Measurements from ENCODE around the gene CGREF1.

DNA sequence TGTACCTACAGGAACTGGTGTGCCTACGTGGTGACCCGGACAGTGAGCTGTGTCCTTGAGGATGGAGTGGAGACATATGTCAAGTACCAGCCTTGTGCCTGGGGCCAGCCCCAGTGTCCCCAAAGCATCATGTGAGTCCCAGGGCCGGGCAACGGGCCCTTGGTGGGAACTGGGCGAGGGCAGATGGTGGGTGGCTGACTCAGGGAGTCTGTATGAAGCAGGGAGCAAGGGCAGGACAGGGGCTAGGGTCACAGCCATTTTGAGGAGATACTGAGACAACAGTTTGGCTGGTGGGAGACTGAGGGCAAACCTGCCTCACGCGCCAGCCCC is 38.8 kb downstream of the CGREF1 start:
- TF ChIP-seq CTCF (conservative IDR thresholded peaks at IDR 0.05; ENCODE audit: low read depth, low read length) (no peak), EZH2 (IDR thresholded peaks at IDR 0.05; ENCODE audit: low read length, unreplicated experiment) (no peak)

All from PC-3 (cell line).